Thyroid gland (tissue), 4 donors: ENCODE measurements around the gene OSGIN1.

ENCODE experiments used
- POLR2A ChIP-seq, 2 donors: fragments of 450-650 bp; IDR thresholded peaks; one replicate each; pipeline ENCODE4 v1.6.1; 2017; ENCODE audit warnings: antibody characterized with exemption in 2 of 2, mild to moderate bottlenecking in 2 of 2, moderate library complexity in 1 of 2
- TF ChIP-seq, protein P1 (sequence below), 6 experiments: fragments of 200-600 bp in 3 of 6; fragments of 450-650 bp in 3 of 6; sonication (generic) in 3 of 6; IDR thresholded peaks; one replicate each; pipeline ENCODE4 v1.5.1; 2016 to 2019; ENCODE audit warnings: antibody characterized with exemption in 6 of 6, mild to moderate bottlenecking in 2 of 6, inconsistent platforms in 1 of 6, moderate library complexity in 1 of 6

DNA sequence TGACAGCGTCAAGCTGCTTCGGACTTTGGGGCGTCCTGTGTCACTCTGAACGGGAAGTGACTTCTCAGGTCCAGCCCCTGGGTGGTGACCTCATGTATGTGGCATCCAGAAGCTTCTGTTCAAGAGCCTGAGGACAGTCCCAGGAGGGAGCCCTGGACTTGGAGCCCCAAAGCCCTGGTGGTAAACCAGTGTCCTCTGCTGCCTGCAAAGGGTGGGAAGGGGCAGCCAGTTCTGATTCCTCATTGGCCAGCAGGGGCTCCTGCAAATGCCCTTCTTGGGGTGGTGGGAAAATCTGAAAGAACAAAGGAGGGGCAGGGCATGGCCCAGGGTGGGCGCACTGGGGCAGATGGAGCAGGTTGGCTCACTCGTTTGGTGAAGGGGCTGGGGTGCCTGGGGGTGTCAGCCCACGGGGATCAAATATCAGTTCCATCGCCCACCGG is 1.6 kb downstream of the OSGIN1 start:
- TF ChIP-seq, protein P1, sequence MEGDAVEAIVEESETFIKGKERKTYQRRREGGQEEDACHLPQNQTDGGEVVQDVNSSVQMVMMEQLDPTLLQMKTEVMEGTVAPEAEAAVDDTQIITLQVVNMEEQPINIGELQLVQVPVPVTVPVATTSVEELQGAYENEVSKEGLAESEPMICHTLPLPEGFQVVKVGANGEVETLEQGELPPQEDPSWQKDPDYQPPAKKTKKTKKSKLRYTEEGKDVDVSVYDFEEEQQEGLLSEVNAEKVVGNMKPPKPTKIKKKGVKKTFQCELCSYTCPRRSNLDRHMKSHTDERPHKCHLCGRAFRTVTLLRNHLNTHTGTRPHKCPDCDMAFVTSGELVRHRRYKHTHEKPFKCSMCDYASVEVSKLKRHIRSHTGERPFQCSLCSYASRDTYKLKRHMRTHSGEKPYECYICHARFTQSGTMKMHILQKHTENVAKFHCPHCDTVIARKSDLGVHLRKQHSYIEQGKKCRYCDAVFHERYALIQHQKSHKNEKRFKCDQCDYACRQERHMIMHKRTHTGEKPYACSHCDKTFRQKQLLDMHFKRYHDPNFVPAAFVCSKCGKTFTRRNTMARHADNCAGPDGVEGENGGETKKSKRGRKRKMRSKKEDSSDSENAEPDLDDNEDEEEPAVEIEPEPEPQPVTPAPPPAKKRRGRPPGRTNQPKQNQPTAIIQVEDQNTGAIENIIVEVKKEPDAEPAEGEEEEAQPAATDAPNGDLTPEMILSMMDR (IDR thresholded peaks at IDR 0.05) = no peak
- TF ChIP-seq POLR2A (IDR thresholded peaks at IDR 0.05) = no peak
